H9 (cell line): ENCODE measurements around the gene SMARCD2. TPM values are rescaled to one million over a fixed set of nuclear protein-coding genes. Genes with fewer than 3 reads are reported as not detected.

Experiments used
- DNase-seq: peaks from one replicate; pipeline ENCODE4 v3.0.0-alpha.2; 2017
- H2AFZ ChIP-seq: one replicate; pipeline ENCODE4 v1.6.1; 2013; ENCODE audit warnings: mild to moderate bottlenecking, low read length, control low read depth, moderate library complexity
- H2AK5ac ChIP-seq: 2 replicates; pipeline ENCODE4 v1.6.1; 2013; ENCODE audit warnings: low read length, control low read depth, mixed read lengths; ENCODE audit not compliant: insufficient read length
- H2BK120ac ChIP-seq: one replicate; pipeline ENCODE4 v1.6.1; 2013; ENCODE audit warnings: low read depth, mild to moderate bottlenecking, low read length, control low read depth, inconsistent platforms; ENCODE audit not compliant: poor library complexity, severe bottlenecking
- H2BK12ac ChIP-seq: 2 replicates; pipeline ENCODE4 v1.6.1; 2013; ENCODE audit warnings: low read length, control low read depth, mixed read lengths, low read depth; ENCODE audit not compliant: insufficient read length
- H2BK15ac ChIP-seq: 2 replicates; pipeline ENCODE4 v1.6.1; 2013; ENCODE audit warnings: low read depth, low read length, control low read depth
- H2BK20ac ChIP-seq: one replicate; pipeline ENCODE4 v1.6.1; 2013; ENCODE audit warnings: low read depth, mild to moderate bottlenecking, low read length, control low read depth, inconsistent platforms; ENCODE audit not compliant: poor library complexity, severe bottlenecking
- H2BK5ac ChIP-seq: 2 replicates; pipeline ENCODE4 v1.6.1; 2013; ENCODE audit warnings: low read length, control low read depth, mixed read lengths; ENCODE audit not compliant: insufficient read length
- H3K14ac ChIP-seq: 2 replicates; pipeline ENCODE4 v1.6.1; 2013; ENCODE audit warnings: low read length, control low read depth; ENCODE audit not compliant: insufficient read depth
- H3K18ac ChIP-seq: 2 replicates; pipeline ENCODE4 v1.6.1; 2013; ENCODE audit warnings: low read depth, mild to moderate bottlenecking, mixed read lengths, low read length, control low read depth; ENCODE audit not compliant: insufficient read length
- H3K23ac ChIP-seq: 2 replicates; pipeline ENCODE4 v1.6.1; 2013; ENCODE audit warnings: low read length, control low read depth, mixed read lengths, low read depth; ENCODE audit not compliant: insufficient read length
- H3K23me2 ChIP-seq: 2 replicates; pipeline ENCODE4 v1.6.1; 2013; ENCODE audit warnings: low read depth, mild to moderate bottlenecking, mixed read lengths, low read length, control low read depth; ENCODE audit not compliant: insufficient read length, poor library complexity, severe bottlenecking
- H3K27ac ChIP-seq: 2 replicates; pipeline ENCODE4 v1.5.1; 2013; ENCODE audit warnings: low read length, control low read depth, mixed read lengths, low read depth; ENCODE audit not compliant: insufficient read length
- H3K27me3 ChIP-seq: 2 replicates; pipeline ENCODE4 v1.6.1; 2013; ENCODE audit warnings: low read length, control low read depth, inconsistent platforms; ENCODE audit not compliant: insufficient read depth
- H3K4ac ChIP-seq: 2 replicates; pipeline ENCODE4 v1.6.1; 2013; ENCODE audit warnings: low read depth, mild to moderate bottlenecking, control low read depth, inconsistent platforms, low read length, moderate library complexity
- H3K4me1 ChIP-seq: 2 replicates; pipeline ENCODE4 v1.6.1; 2013; ENCODE audit warnings: low read length, control low read depth, inconsistent platforms; ENCODE audit not compliant: insufficient read depth
- H3K4me2 ChIP-seq: 2 replicates; pipeline ENCODE4 v1.6.1; 2013; ENCODE audit warnings: low read length, control low read depth, mixed read lengths; ENCODE audit not compliant: insufficient read length, insufficient read depth
- H3K56ac ChIP-seq: 2 replicates; pipeline ENCODE4 v1.6.1; 2013; ENCODE audit warnings: low read depth, mild to moderate bottlenecking, mixed read lengths, low read length, control low read depth; ENCODE audit not compliant: insufficient read length
- H3K79me1 ChIP-seq: 2 replicates; pipeline ENCODE4 v1.6.1; 2013; ENCODE audit warnings: low read depth, mild to moderate bottlenecking, moderate library complexity, low read length, control low read depth, inconsistent platforms; ENCODE audit not compliant: insufficient read depth, poor library complexity, severe bottlenecking
- H3K79me2 ChIP-seq: 2 replicates; pipeline ENCODE4 v1.6.1; 2013; ENCODE audit warnings: low read length, control low read depth, inconsistent platforms; ENCODE audit not compliant: insufficient read depth
- H3K9ac ChIP-seq: 2 replicates; pipeline ENCODE4 v1.6.1; 2013; ENCODE audit warnings: low read length, control low read depth, mixed read lengths; ENCODE audit not compliant: insufficient read length; ENCODE audit errors: extremely low read depth
- H3K9me3 ChIP-seq: one replicate; pipeline ENCODE4 v1.6.1; 2013; ENCODE audit warnings: low read depth, low read length, inconsistent platforms; ENCODE audit not compliant: control insufficient read depth
- H3T11ph ChIP-seq: one replicate; pipeline ENCODE4 v1.6.1; 2013; ENCODE audit warnings: mild to moderate bottlenecking, low read length, control low read depth, inconsistent platforms
- H4K20me1 ChIP-seq: one replicate; pipeline ENCODE4 v1.6.1; 2013; ENCODE audit not compliant: control insufficient read depth, insufficient read length, insufficient read depth
- H4K5ac ChIP-seq: 2 replicates; pipeline ENCODE4 v1.6.1; 2013; ENCODE audit warnings: low read depth, mild to moderate bottlenecking, mixed read lengths, low read length, control low read depth; ENCODE audit not compliant: insufficient read length
- H4K8ac ChIP-seq: replicated peaks from 2 replicates; pipeline ENCODE4 v1.6.1; 2013; ENCODE audit warnings: low read length, control low read depth, mixed read lengths, low read depth; ENCODE audit not compliant: insufficient read length
- H4K91ac ChIP-seq: 2 replicates; pipeline ENCODE4 v1.6.1; 2013; ENCODE audit warnings: low read depth, mild to moderate bottlenecking, moderate library complexity, mixed read lengths, low read length, control low read depth; ENCODE audit not compliant: insufficient read length
- H3K27ac Mint-ChIP-seq, 3 experiments: 2 replicates in 2 of 3; 3 replicates in 1 of 3; pipeline ENCODE4 v1.8.0; 2020 to 2021; ENCODE audit warnings: mixed read lengths in 3 of 3, mild to moderate bottlenecking in 1 of 3, moderate library complexity in 1 of 3
- H3K27me3 Mint-ChIP-seq: 2 replicates; pipeline ENCODE4 v1.8.0; 2021; ENCODE audit warnings: low read depth, mild to moderate bottlenecking, moderate library complexity, mixed read lengths
- H3K36me3 Mint-ChIP-seq, 3 experiments: 2 replicates in 2 of 3; 3 replicates in 1 of 3; pipeline ENCODE4 v1.8.0; 2020 to 2021; ENCODE audit warnings: low read depth in 3 of 3, mixed read lengths in 3 of 3; ENCODE audit not compliant: insufficient read depth in 1 of 3
- H3K4me1 Mint-ChIP-seq, 2 experiments: 2 replicates each; pipeline ENCODE4 v1.8.0; 2020; ENCODE audit warnings: mixed read lengths in 2 of 2
- H3K4me3 Mint-ChIP-seq, 2 experiments: 2 replicates in 1 of 2; 3 replicates in 1 of 2; pipeline ENCODE4 v1.8.0; 2020 to 2021; ENCODE audit warnings: mild to moderate bottlenecking in 2 of 2, mixed read lengths in 2 of 2, moderate library complexity in 1 of 2
- H3K9me3 Mint-ChIP-seq, 2 experiments: 2 replicates in 1 of 2; 3 replicates in 1 of 2; pipeline ENCODE4 v1.8.0; 2020; ENCODE audit warnings: mild to moderate bottlenecking in 2 of 2, mixed read lengths in 2 of 2, moderate library complexity in 1 of 2
- WGBS: extraction: QIAGEN DNeasy Blood & Tissue Kit; methylation state at CpG from one replicate; pipeline ENCODE4 v1.1.7; 2013; ENCODE audit warnings: missing lambda C conversion rate, low lambda C conversion rate, mixed read lengths; ENCODE audit not compliant: insufficient read length; ENCODE audit errors: extremely low coverage; 5-methylcytosine and 5-hydroxymethylcytosine counted together
- total RNA-seq: library from RNA; stranded (reverse); gene quantifications from 2 replicates; pipeline ENCODE4 v1.2.1, GENCODE V29; 2021
- TF ChIP-seq, protein P1 (sequence below): fragments of 200-600 bp; sonication (generic); conservative IDR thresholded peaks from 3 replicates; pipeline ENCODE4 v1.8.0; 2021; ENCODE audit warnings: antibody characterized with exemption, mild to moderate bottlenecking

SMARCD2 gene
- total RNA-seq, 1 experiment from 2014 or later: 68.9 TPM

DNA sequence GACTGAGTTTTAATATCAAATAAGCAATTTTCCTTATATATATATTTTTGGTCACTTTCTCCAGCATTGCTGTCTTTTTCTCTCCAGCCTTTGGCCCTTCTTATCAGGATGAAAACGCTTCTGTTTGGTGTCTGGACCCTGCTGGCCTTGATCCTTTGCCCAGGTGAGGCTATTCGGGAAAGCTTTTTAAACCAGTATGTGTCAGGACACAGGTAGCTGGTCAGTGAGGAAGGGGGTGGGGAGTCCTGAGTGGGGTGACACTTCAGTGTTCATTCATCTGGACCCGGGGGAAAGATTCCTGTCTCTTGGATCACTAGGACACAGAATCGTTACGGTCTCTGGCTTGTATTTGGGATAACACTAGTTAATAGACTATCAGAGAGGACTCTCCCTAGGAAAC, 12.2 kb upstream of the SMARCD2 start:
- H3K18ac ChIP-seq: no peak overlapping the region
- Mint-ChIP-seq H3K27ac (no peak overlapping the region), H3K36me3 (0 out of 7 replicates have a peak, but pooled peaks cover 0 to under 1% (median 0%) of the 10 kb centered on the region in 3 experiments), H3K4me3 (no peak overlapping the region), H3K27me3 (peaks cover 42% of the 10 kb centered on the region), H3K4me1 (no peaks in the 10 kb centered on the region; a peak in 1 of 4 replicates), H3K9me3 (0 out of 5 replicates have a peak, but pooled peaks cover 0 to 2% of the 10 kb centered on the region in 2 experiments)
- no peak overlapping the region for H3K9ac ChIP-seq
- H3K14ac ChIP-seq: no peak overlapping the region
- no peak overlapping the region for H3K4ac ChIP-seq
- H2BK120ac ChIP-seq: no peak overlapping the region
- no peaks in the 10 kb centered on the region for H3K79me2 ChIP-seq
- TF ChIP-seq, protein P1, sequence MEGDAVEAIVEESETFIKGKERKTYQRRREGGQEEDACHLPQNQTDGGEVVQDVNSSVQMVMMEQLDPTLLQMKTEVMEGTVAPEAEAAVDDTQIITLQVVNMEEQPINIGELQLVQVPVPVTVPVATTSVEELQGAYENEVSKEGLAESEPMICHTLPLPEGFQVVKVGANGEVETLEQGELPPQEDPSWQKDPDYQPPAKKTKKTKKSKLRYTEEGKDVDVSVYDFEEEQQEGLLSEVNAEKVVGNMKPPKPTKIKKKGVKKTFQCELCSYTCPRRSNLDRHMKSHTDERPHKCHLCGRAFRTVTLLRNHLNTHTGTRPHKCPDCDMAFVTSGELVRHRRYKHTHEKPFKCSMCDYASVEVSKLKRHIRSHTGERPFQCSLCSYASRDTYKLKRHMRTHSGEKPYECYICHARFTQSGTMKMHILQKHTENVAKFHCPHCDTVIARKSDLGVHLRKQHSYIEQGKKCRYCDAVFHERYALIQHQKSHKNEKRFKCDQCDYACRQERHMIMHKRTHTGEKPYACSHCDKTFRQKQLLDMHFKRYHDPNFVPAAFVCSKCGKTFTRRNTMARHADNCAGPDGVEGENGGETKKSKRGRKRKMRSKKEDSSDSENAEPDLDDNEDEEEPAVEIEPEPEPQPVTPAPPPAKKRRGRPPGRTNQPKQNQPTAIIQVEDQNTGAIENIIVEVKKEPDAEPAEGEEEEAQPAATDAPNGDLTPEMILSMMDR: no peak
- H4K8ac ChIP-seq: no peak overlapping the region
- no peak overlapping the region for H2AK5ac ChIP-seq
- H2AFZ ChIP-seq: no peak overlapping the region
- no peaks in the 10 kb centered on the region for H3K4me1 ChIP-seq
- no peaks in the 10 kb centered on the region for H3K79me1 ChIP-seq
- no peaks in the 10 kb centered on the region for H3K27me3 ChIP-seq
- no peaks in the 10 kb centered on the region for H4K20me1 ChIP-seq
- H3K9me3 ChIP-seq: no peaks in the 10 kb centered on the region
- H2BK20ac ChIP-seq: no peak overlapping the region
- no peak overlapping the region for H4K91ac ChIP-seq
- H3T11ph ChIP-seq: no peak overlapping the region
- H3K23me2 ChIP-seq: no peaks in the 10 kb centered on the region
- no peak overlapping the region for H3K4me2 ChIP-seq
- no peak for DNase-seq
- H2BK5ac ChIP-seq: no peak overlapping the region
- H3K23ac ChIP-seq: no peak overlapping the region
- H2BK15ac ChIP-seq: no peak overlapping the region
- H3K27ac ChIP-seq: no peak overlapping the region
- H2BK12ac ChIP-seq: no peak overlapping the region
- no peak overlapping the region for H4K5ac ChIP-seq
- no peak overlapping the region for H3K56ac ChIP-seq
- WGBS: no CpG with 5 or more reads among the region's 5 CpGs
